AG09319 (cell line): ENCODE results near the gene ACOT12.

Source experiments
- DNase-seq: peaks from one replicate; pipeline ENCODE4 v3.0.0-alpha.2; 2010; ENCODE audit warnings: low read depth; ENCODE audit errors: extremely low read depth
- TF ChIP-seq, protein P1 (sequence below): IDR thresholded peaks from 2 replicates; pipeline ENCODE4 v1.5.1; 2011; ENCODE audit warnings: low read depth, mild to moderate bottlenecking, inconsistent platforms, low read length, moderate library complexity

The ACOT12 gene

GRCh38 chr5:81359881-81360280, 34.1 kb downstream of the ACOT12 start:
- TF ChIP-seq, protein P1, sequence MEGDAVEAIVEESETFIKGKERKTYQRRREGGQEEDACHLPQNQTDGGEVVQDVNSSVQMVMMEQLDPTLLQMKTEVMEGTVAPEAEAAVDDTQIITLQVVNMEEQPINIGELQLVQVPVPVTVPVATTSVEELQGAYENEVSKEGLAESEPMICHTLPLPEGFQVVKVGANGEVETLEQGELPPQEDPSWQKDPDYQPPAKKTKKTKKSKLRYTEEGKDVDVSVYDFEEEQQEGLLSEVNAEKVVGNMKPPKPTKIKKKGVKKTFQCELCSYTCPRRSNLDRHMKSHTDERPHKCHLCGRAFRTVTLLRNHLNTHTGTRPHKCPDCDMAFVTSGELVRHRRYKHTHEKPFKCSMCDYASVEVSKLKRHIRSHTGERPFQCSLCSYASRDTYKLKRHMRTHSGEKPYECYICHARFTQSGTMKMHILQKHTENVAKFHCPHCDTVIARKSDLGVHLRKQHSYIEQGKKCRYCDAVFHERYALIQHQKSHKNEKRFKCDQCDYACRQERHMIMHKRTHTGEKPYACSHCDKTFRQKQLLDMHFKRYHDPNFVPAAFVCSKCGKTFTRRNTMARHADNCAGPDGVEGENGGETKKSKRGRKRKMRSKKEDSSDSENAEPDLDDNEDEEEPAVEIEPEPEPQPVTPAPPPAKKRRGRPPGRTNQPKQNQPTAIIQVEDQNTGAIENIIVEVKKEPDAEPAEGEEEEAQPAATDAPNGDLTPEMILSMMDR = no peak

GRCh38 chr5:81359108-81359507, 34.8 kb downstream of the ACOT12 start:
- DNase-seq = no peak
- TF ChIP-seq, protein P1 = no peak

More at GRCh38 chr5:81359881-81360280, 34.1 kb downstream of the ACOT12 start:
- DNase-seq = no peak

DNA sequence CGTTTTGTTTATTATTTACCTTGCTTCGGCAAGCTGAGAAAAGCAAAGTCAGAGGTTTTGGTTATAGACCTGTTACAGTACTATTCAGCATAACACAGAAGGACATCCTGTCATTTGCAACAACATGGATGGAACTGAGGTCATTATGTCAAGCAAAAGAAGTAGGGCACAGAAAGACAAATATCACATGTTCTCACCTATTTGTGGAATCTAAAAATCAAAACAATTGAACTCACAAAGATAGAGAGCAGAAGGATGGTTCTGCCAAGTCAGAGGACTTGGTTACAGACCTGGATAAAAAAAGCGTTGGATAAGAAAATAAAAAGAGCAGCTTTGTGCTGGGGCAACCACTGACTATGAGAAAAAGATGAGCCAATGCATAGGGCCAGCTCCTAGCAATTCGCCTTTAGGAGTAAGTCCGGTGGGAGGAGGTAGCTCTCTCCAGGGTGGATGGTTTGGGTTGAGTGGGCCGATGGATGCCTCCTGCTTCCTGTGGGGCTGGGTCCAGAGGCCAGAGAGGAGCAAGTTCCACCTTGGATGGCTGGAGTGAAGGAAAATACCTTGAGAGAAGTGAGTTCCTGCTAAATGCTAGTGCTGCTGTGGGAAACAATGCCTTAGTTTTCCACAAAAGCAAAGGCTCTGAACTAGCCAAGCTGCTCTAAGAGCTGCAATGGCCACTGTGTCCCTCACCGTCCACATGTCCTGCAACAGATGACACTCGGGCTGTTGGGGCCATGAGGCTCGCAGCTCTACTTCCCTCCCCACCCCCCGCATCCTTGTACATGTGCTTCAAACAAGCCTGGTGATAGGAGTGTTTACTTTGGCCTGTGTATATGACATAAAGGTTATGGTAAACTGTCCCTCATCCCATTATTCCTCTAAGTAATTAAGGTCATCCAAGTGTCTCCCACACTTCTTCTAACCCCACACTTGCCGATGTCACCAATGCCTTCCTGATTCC, 38.4 kb downstream of the ACOT12 start:
- no peak for DNase-seq
- TF ChIP-seq, protein P1 = no peak

DNA sequence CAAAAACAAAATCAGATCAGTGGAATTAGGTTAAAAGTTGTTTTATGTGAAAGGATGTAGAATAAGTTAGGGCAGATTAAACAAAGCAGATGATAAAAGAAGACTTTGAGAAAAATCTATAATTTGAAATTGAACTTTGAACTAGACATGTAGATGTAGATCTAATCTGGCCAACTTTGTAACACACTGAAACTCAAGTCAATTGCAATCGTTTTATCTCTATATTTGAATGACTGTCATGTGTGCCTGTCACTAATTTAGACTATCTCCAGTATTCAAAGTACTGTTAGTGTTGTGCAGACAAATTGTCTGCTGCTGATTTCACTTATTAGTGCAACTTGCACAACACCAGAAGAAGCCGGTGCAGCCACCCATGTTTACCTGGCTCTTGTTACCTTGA, 39.8 kb downstream of the ACOT12 start:
- TF ChIP-seq, protein P1 = no peak
- DNase-seq = no peak

DNA sequence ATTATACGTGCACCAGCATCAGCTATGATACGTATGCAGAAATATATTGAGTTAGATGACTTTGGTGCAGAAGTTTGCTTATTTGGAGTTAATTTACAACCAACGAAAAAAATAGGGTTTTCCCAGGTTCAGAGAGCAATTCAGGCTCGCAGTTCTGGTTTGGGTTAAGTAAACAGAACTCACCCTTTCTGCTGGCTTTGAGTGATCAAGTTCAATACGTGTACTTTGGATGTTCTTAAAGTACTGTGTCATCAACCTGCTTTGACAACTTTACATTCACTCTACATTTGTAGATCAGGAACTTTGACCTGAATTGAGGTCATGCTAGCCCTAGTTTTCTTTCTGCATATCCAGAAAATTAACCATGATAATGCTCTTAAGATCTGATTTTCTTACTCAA, 40.7 kb downstream of the ACOT12 start:
- TF ChIP-seq, protein P1 = no peak
- no peak for DNase-seq

- DNase-seq = no peak
- TF ChIP-seq, protein P1 = no peak
Observed at GRCh38 chr5:81350507-81350906, 43.4 kb downstream of the ACOT12 start.

- no peak for DNase-seq
- TF ChIP-seq, protein P1 = no peak
Observed at GRCh38 chr5:81349161-81349560, 44.8 kb downstream of the ACOT12 start.
